Measurements from ENCODE around the gene CACNA1I. TPM values are rescaled to one million over a fixed set of nuclear protein-coding genes. Genes with fewer than 3 reads are reported as not detected.

Gene CACNA1I
- total RNA-seq, 2 experiments from 2014 or later = 0.07 to 0.09 TPM

- H3K9me3 Mint-ChIP-seq = no peaks in the 10 kb centered on the region
- intact Hi-C loops (cut with micrococcal nuclease) = no loop called here
- ChIA-PET CTCF (no interaction called here), POLR2A (no interaction called here)
- no peaks in the 10 kb centered on the region for H3K36me3 Mint-ChIP-seq (ENCODE audit: low read depth)
- ATAC-seq (no peak), DNase-seq (no peak)
- H3K4me1 Mint-ChIP-seq (ENCODE audit: low read depth) = no peaks in the 10 kb centered on the region
- no peak for TF ChIP-seq CTCF (IDR thresholded peaks at IDR 0.05)
- H3K27me3 Mint-ChIP-seq = no peaks in the 10 kb centered on the region
- H3K27ac Mint-ChIP-seq = no peak overlapping the region
- H3K4me3 Mint-ChIP-seq = no peak overlapping the region
These were observed 157.8 kb downstream of the CACNA1I start for GRCh38 chr22:39728236-39728860.

GRCh38 chr22:39729141-39729934, 158.8 kb downstream of the CACNA1I start:
- no peaks in the 10 kb centered on the region for H3K36me3 Mint-ChIP-seq (ENCODE audit: low read depth)
- POLR2A ChIA-PET = no interaction called here
- CTCF ChIA-PET = interaction anchor here (1.8 kb wide), 1 partner anchor 296 kb away, joined by 7 read pairs; no protein-coding TSS in a partner anchor
- H3K27me3 Mint-ChIP-seq = no peaks in the 10 kb centered on the region
- no peaks in the 10 kb centered on the region for H3K9me3 Mint-ChIP-seq
- ATAC-seq (no peak), DNase-seq (no peak)
- no peak for TF ChIP-seq CTCF (IDR thresholded peaks at IDR 0.05)
- intact Hi-C loops (cut with micrococcal nuclease) = no loop called here
- no peaks in the 10 kb centered on the region for H3K4me1 Mint-ChIP-seq (ENCODE audit: low read depth)
- no peak overlapping the region for H3K4me3 Mint-ChIP-seq
- no peak overlapping the region for H3K27ac Mint-ChIP-seq

- CTCF ChIA-PET = no interaction called here
- Mint-ChIP-seq H3K36me3 (ENCODE audit: low read depth) (no peaks in the 10 kb centered on the region), H3K4me1 (ENCODE audit: low read depth) (no peaks in the 10 kb centered on the region), H3K27ac (no peak overlapping the region), H3K4me3 (no peak overlapping the region), H3K9me3 (no peaks in the 10 kb centered on the region), H3K27me3 (peaks cover 1% of the 10 kb centered on the region)
- DNase-seq (no peak), ATAC-seq (no peak)
- TF ChIP-seq CTCF (IDR thresholded peaks at IDR 0.05) = no peak
- POLR2A ChIA-PET = no interaction called here
- intact Hi-C loops (cut with micrococcal nuclease) = no loop called here
These were observed 160.9 kb downstream of the CACNA1I start for GRCh38 chr22:39731481-39731880.

- CTCF ChIA-PET = no interaction called here
- no peak for ATAC-seq
These were observed 161.5 kb downstream of the CACNA1I start for GRCh38 chr22:39731881-39732555.

More at GRCh38 chr22:39731881-39732555, 161.5 kb downstream of the CACNA1I start:
- no peaks in the 10 kb centered on the region for H3K9me3 Mint-ChIP-seq
- H3K4me1 Mint-ChIP-seq (ENCODE audit: low read depth) = no peaks in the 10 kb centered on the region
- peaks cover 1% of the 10 kb centered on the region for H3K27me3 Mint-ChIP-seq
- no peak overlapping the region for H3K27ac Mint-ChIP-seq
- H3K4me3 Mint-ChIP-seq = no peak overlapping the region
- POLR2A ChIA-PET = no interaction called here
- intact Hi-C loops (cut with micrococcal nuclease) = no loop called here
- no peak for DNase-seq
- no peak for TF ChIP-seq CTCF (IDR thresholded peaks at IDR 0.05)
- no peaks in the 10 kb centered on the region for H3K36me3 Mint-ChIP-seq (ENCODE audit: low read depth)

All from activated CD8-positive, alpha-beta T cell treated with anti-CD3 and anti-CD28 coated beads for 36 hours (primary cell).